Measurements from ENCODE around the gene COBL.

COBL gene

DNA sequence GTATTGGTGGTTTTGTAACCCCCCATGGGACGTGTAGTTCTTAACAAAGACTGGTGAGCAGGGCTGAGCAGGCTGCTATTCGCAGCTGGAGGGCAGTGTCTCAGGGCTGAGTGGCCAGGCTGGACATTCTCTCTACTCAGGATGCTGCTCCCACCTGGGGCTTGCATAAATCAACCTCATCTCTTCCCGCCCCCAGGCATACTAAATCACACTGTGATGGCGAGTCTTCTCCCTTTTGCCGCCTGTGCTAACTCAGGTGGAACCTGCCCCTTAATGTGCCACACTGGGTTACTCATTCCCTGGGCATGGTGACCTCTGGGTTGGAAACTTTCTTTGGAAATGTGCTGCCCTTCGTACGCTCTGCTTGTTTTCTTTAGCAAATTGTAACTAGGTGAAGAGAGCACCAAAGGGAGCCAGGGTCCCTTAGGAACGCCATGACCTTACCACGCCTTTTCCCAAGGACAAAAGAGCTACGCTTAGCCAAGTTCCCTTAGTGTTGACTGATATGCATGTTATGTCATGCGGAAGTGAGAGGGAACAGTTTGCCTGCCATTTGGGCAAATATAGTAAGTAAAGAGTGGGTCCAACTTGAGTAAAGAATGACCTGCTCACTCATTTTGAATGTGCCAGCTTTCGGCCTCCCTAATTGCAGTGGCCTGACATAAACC is 40.4 kb upstream of the COBL start:
- TF ChIP-seq, protein P1, sequence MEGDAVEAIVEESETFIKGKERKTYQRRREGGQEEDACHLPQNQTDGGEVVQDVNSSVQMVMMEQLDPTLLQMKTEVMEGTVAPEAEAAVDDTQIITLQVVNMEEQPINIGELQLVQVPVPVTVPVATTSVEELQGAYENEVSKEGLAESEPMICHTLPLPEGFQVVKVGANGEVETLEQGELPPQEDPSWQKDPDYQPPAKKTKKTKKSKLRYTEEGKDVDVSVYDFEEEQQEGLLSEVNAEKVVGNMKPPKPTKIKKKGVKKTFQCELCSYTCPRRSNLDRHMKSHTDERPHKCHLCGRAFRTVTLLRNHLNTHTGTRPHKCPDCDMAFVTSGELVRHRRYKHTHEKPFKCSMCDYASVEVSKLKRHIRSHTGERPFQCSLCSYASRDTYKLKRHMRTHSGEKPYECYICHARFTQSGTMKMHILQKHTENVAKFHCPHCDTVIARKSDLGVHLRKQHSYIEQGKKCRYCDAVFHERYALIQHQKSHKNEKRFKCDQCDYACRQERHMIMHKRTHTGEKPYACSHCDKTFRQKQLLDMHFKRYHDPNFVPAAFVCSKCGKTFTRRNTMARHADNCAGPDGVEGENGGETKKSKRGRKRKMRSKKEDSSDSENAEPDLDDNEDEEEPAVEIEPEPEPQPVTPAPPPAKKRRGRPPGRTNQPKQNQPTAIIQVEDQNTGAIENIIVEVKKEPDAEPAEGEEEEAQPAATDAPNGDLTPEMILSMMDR (IDR thresholded peaks at IDR 0.05; ENCODE audit: low read depth, low read length, poor library complexity, severe bottlenecking), result no peak
- TF ChIP-seq EZH2phosphoT487 (IDR thresholded peaks at IDR 0.05; ENCODE audit: borderline replicate concordance, low read length), result no peak
- Histone ChIP-seq H3K9me3 (ENCODE audit: control insufficient read depth, insufficient read depth, low read length) (no peaks in the 10 kb centered on the region), H3K9me2 (replicated peaks; ENCODE audit: control insufficient read depth, low read length) (no peaks in the 10 kb centered on the region), H3K79me2 (ENCODE audit: control insufficient read depth, low read length) (no peaks in the 10 kb centered on the region), H3K4me2 (ENCODE audit: low read length) (no peak overlapping the region), H3F3A (ENCODE audit: control insufficient read depth, insufficient read depth) (no peaks in the 10 kb centered on the region), H3K36me3 (ENCODE audit: control insufficient read depth, low read length) (no peaks in the 10 kb centered on the region), H3K27ac (ENCODE audit: low read depth, low read length) (no peak overlapping the region), H4K20me1 (ENCODE audit: control insufficient read depth, insufficient read depth, low read depth, low read length) (no peaks in the 10 kb centered on the region), H3K4me3 (ENCODE audit: low read length) (no peak overlapping the region), H3K27me3 (ENCODE audit: control insufficient read depth, low read length) (no peaks in the 10 kb centered on the region), H3K4me1 (ENCODE audit: control insufficient read depth, low read length) (no peaks in the 10 kb centered on the region)

DNA sequence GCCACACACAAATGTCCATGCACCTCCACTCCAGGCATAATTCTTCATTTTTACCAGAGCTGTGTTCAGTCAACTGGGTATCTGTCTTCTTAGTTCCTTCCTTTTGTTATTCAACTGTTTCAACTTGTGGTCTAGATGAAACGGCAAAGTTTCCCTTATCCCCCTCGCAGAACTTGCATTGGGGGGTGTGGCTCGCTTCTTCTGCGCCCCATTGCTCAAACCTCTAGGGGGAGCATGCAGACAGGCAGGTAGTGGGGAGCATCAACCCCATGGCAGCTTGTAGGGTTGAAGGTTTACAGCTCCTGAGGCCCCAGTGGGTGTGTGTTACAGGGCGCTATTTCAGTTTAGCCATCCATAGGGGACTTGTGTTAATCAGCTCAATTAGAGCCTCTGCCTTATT is 38.3 kb upstream of the COBL start:
- Histone ChIP-seq H4K20me1 (ENCODE audit: control insufficient read depth, insufficient read depth, low read depth, low read length) (no peaks in the 10 kb centered on the region), H3K27me3 (ENCODE audit: control insufficient read depth, low read length) (no peaks in the 10 kb centered on the region), H3K4me3 (ENCODE audit: low read length) (no peak overlapping the region), H3F3A (ENCODE audit: control insufficient read depth, insufficient read depth) (no peaks in the 10 kb centered on the region), H3K36me3 (ENCODE audit: control insufficient read depth, low read length) (no peaks in the 10 kb centered on the region), H3K9me2 (replicated peaks; ENCODE audit: control insufficient read depth, low read length) (no peaks in the 10 kb centered on the region), H3K27ac (ENCODE audit: low read depth, low read length) (no peak overlapping the region), H3K4me1 (ENCODE audit: control insufficient read depth, low read length) (no peaks in the 10 kb centered on the region), H3K4me2 (ENCODE audit: low read length) (no peak overlapping the region), H3K79me2 (ENCODE audit: control insufficient read depth, low read length) (no peaks in the 10 kb centered on the region), H3K9me3 (ENCODE audit: control insufficient read depth, insufficient read depth, low read length) (no peaks in the 10 kb centered on the region)
- TF ChIP-seq, protein P1 (IDR thresholded peaks at IDR 0.05; ENCODE audit: low read depth, low read length, poor library complexity, severe bottlenecking), result peak; percentile 38
- TF ChIP-seq EZH2phosphoT487 (IDR thresholded peaks at IDR 0.05; ENCODE audit: borderline replicate concordance, low read length), result no peak

DNA sequence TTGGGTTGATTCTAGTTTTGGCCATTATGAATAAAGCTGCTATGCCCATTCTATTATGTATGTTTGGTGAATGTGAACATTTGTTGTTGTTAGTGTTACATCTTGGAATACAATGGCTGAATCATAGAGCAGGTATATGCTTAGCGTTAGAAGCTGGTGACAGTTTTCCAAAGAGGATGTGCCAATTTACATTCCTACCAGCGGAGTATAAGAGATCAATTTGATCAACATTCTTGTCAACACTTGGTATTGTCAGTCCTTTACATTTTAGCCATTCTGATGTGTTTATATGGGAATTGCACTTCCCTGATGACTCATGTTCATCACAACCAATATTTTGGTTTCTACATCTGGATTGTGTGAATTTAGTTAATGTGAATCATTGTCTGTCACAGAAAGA is 37.8 kb upstream of the COBL start:
- H3F3A ChIP-seq (ENCODE audit: control insufficient read depth, insufficient read depth), result no peaks in the 10 kb centered on the region
- no peak overlapping the region for H3K4me2 ChIP-seq (ENCODE audit: low read length)
- TF ChIP-seq, protein P1 (IDR thresholded peaks at IDR 0.05; ENCODE audit: low read depth, low read length, poor library complexity, severe bottlenecking), result no peak
- no peak for TF ChIP-seq EZH2phosphoT487 (IDR thresholded peaks at IDR 0.05; ENCODE audit: borderline replicate concordance, low read length)
- no peak overlapping the region for H3K27ac ChIP-seq (ENCODE audit: low read depth, low read length)
- no peaks in the 10 kb centered on the region for H4K20me1 ChIP-seq (ENCODE audit: control insufficient read depth, insufficient read depth, low read depth, low read length)
- H3K36me3 ChIP-seq (ENCODE audit: control insufficient read depth, low read length), result no peaks in the 10 kb centered on the region
- no peaks in the 10 kb centered on the region for H3K9me3 ChIP-seq (ENCODE audit: control insufficient read depth, insufficient read depth, low read length)
- H3K4me3 ChIP-seq (ENCODE audit: low read length), result no peak overlapping the region
- no peaks in the 10 kb centered on the region for H3K27me3 ChIP-seq (ENCODE audit: control insufficient read depth, low read length)
- no peaks in the 10 kb centered on the region for H3K4me1 ChIP-seq (ENCODE audit: control insufficient read depth, low read length)
- H3K9me2 ChIP-seq (replicated peaks; ENCODE audit: control insufficient read depth, low read length), result no peaks in the 10 kb centered on the region
- no peaks in the 10 kb centered on the region for H3K79me2 ChIP-seq (ENCODE audit: control insufficient read depth, low read length)
